Chondrocyte (in vitro differentiated cells): ENCODE measurements around the gene ARNT2. TPM values are rescaled to one million over a fixed set of nuclear protein-coding genes. Genes with fewer than 3 reads are reported as not detected.

Source experiments
- DNase-seq: peaks from one replicate; pipeline ENCODE4 v3.0.0; 2021; ENCODE audit warnings: mixed read lengths, low spot score
- H3K27ac Mint-ChIP-seq: one replicate; pipeline ENCODE4 v1.8.0; 2021; ENCODE audit warnings: mild to moderate bottlenecking, moderate library complexity, mixed read lengths; ENCODE audit not compliant: unreplicated experiment
- H3K27me3 Mint-ChIP-seq: 2 replicates; pipeline ENCODE4 v1.8.0; 2021; ENCODE audit warnings: low read depth, mixed read lengths
- H3K36me3 Mint-ChIP-seq: 2 replicates; pipeline ENCODE4 v1.8.0; 2021; ENCODE audit warnings: low read depth, mixed read lengths
- H3K4me1 Mint-ChIP-seq: 2 replicates; pipeline ENCODE4 v1.8.0; 2021; ENCODE audit warnings: low read depth, mild to moderate bottlenecking, mixed read lengths
- H3K4me3 Mint-ChIP-seq: one replicate; pipeline ENCODE4 v1.8.0; 2021; ENCODE audit warnings: mild to moderate bottlenecking, moderate library complexity, mixed read lengths; ENCODE audit not compliant: unreplicated experiment
- H3K9me3 Mint-ChIP-seq: 2 replicates; pipeline ENCODE4 v1.8.0; 2021; ENCODE audit warnings: low read depth, mixed read lengths
- CTCF ChIP-seq: fragments of 200-600 bp; sonication (generic); IDR thresholded peaks from 2 replicates; pipeline ENCODE4 v1.5.0; 2021; ENCODE audit warnings: antibody characterized with exemption, mild to moderate bottlenecking, moderate library complexity
- total RNA-seq: library from RNA; stranded (reverse); gene quantifications from 3 replicates; pipeline ENCODE4 v1.2.1, GENCODE V29; 2021

Gene ARNT2
- total RNA-seq, 1 donor from 2014 or later: 20.2 TPM

GRCh38 chr15:80525853-80526252, 121.7 kb downstream of the ARNT2 start:
- no peak for DNase-seq
- H3K27ac Mint-ChIP-seq: no peak overlapping the region
- H3K4me1 Mint-ChIP-seq: peaks cover 60% of the 10 kb centered on the region
- no peak for TF ChIP-seq CTCF
- H3K36me3 Mint-ChIP-seq: peaks cover 6% of the 10 kb centered on the region
- H3K9me3 Mint-ChIP-seq: peaks cover 4% of the 10 kb centered on the region
- H3K27me3 Mint-ChIP-seq: no peaks in the 10 kb centered on the region
- no peak overlapping the region for H3K4me3 Mint-ChIP-seq

- TF ChIP-seq CTCF: no peak
- no peak for DNase-seq
- Mint-ChIP-seq H3K4me3 (no peak overlapping the region), H3K27ac (no peak overlapping the region), H3K4me1 (peaks cover 66% of the 10 kb centered on the region), H3K27me3 (no peaks in the 10 kb centered on the region), H3K36me3 (peaks cover 6% of the 10 kb centered on the region), H3K9me3 (peaks cover 4% of the 10 kb centered on the region)
Observed at GRCh38 chr15:80526556-80527340, 122.6 kb downstream of the ARNT2 start.

GRCh38 chr15:80527406-80527805, 123.2 kb downstream of the ARNT2 start:
- no peak for TF ChIP-seq CTCF
- DNase-seq: no peak
- no peaks in the 10 kb centered on the region for H3K27me3 Mint-ChIP-seq
- peaks cover 6% of the 10 kb centered on the region for H3K36me3 Mint-ChIP-seq
- H3K4me1 Mint-ChIP-seq: peaks cover 69% of the 10 kb centered on the region
- no peak overlapping the region for H3K27ac Mint-ChIP-seq
- peaks cover 4% of the 10 kb centered on the region for H3K9me3 Mint-ChIP-seq
- H3K4me3 Mint-ChIP-seq: no peak overlapping the region

- Mint-ChIP-seq H3K4me1 (peaks cover 71% of the 10 kb centered on the region), H3K9me3 (peaks cover 9% of the 10 kb centered on the region), H3K27ac (no peak overlapping the region), H3K4me3 (no peak overlapping the region), H3K36me3 (peaks cover 10% of the 10 kb centered on the region), H3K27me3 (no peaks in the 10 kb centered on the region)
- TF ChIP-seq CTCF: no peak
- no peak for DNase-seq
Observed at GRCh38 chr15:80527961-80528360, 123.8 kb downstream of the ARNT2 start.

- H3K36me3 Mint-ChIP-seq: peaks cover 26% of the 10 kb centered on the region
- peaks cover 50% of the 10 kb centered on the region for H3K4me1 Mint-ChIP-seq
- no peak overlapping the region for H3K4me3 Mint-ChIP-seq
- TF ChIP-seq CTCF: no peak
- H3K27ac Mint-ChIP-seq: peak overlapping the region; percentile 76
- H3K9me3 Mint-ChIP-seq: peaks cover 21% of the 10 kb centered on the region
- no peaks in the 10 kb centered on the region for H3K27me3 Mint-ChIP-seq
- DNase-seq: no peak
Observed at GRCh38 chr15:80530737-80531365, 126.7 kb downstream of the ARNT2 start.
